ENCODE data around the gene PATJ.

The PATJ gene

GRCh38 chr1:61993331-61993961, 251.2 kb downstream of the PATJ start:
- DNase-seq, result no peak

GRCh38 chr1:61995641-61996040, 253.4 kb downstream of the PATJ start:
- DNase-seq, result no peak

GRCh38 chr1:61997123-61997522, 254.8 kb downstream of the PATJ start:
- no peak for DNase-seq

- DNase-seq, result no peak
Observed at GRCh38 chr1:62003777-62004176, 261.5 kb downstream of the PATJ start.

- no peak for DNase-seq
Observed at GRCh38 chr1:62006690-62007089, 264.4 kb downstream of the PATJ start.

GRCh38 chr1:62011006-62011405, 268.7 kb downstream of the PATJ start:
- DNase-seq, result no peak

GRCh38 chr1:62012095-62012494, 269.8 kb downstream of the PATJ start:
- DNase-seq, result no peak

GRCh38 chr1:62012836-62013235, 270.6 kb downstream of the PATJ start:
- no peak for DNase-seq

GRCh38 chr1:62013264-62013663, 271.0 kb downstream of the PATJ start:
- DNase-seq, result no peak

- DNase-seq, result no peak
Observed at GRCh38 chr1:62022382-62022983, 280.2 kb downstream of the PATJ start.

- DNase-seq, result no peak
Observed at GRCh38 chr1:62024690-62025089, 282.4 kb downstream of the PATJ start.

GRCh38 chr1:62025154-62025553, 282.9 kb downstream of the PATJ start:
- DNase-seq, result no peak

- DNase-seq, result no peak
Observed at GRCh38 chr1:62025892-62026291, 283.6 kb downstream of the PATJ start.

GRCh38 chr1:62029704-62030103, 287.4 kb downstream of the PATJ start:
- no peak for DNase-seq

GRCh38 chr1:62034790-62035189, 292.5 kb downstream of the PATJ start:
- DNase-seq, result no peak

- no peak for DNase-seq
Observed at GRCh38 chr1:62037274-62037673, 295.0 kb downstream of the PATJ start.

- no peak for DNase-seq
Observed at GRCh38 chr1:62038594-62039284, 296.5 kb downstream of the PATJ start.

- no peak for DNase-seq
Observed at GRCh38 chr1:62040450-62040849, 298.2 kb downstream of the PATJ start.

- DNase-seq, result no peak
Observed at GRCh38 chr1:62040973-62041372, 298.7 kb downstream of the PATJ start.

GRCh38 chr1:62043154-62043553, 300.9 kb downstream of the PATJ start:
- DNase-seq, result no peak

GRCh38 chr1:62045574-62045973, 303.3 kb downstream of the PATJ start:
- DNase-seq, result no peak

- DNase-seq, result no peak
Observed at GRCh38 chr1:62046927-62047326, 304.6 kb downstream of the PATJ start.

GRCh38 chr1:62050165-62050564, 307.9 kb downstream of the PATJ start:
- no peak for DNase-seq

- no peak for DNase-seq
Observed at GRCh38 chr1:62052946-62053345, 310.7 kb downstream of the PATJ start.

GRCh38 chr1:62054188-62054587, 311.9 kb downstream of the PATJ start:
- DNase-seq, result no peak
